AG04449 (cell line): ENCODE results near the gene SLC35A2.

Source experiments
- CTCF ChIA-PET: fragments of 350-600 bp; formaldehyde crosslinking; extraction: SDS; loops from one replicate; lab custom pipeline; 2021; ENCODE audit warnings: antibody characterized with exemption; lab: Yijun Ruan, JAX
- POLR2A ChIA-PET: fragments of 400-600, 350-600 bp; formaldehyde crosslinking; extraction: SDS; loops from one replicate; lab custom pipeline; 2020; ENCODE audit warnings: antibody characterized with exemption, inconsistent platforms; lab: Yijun Ruan, JAX
- DNase-seq: peaks from one replicate; pipeline ENCODE4 v3.0.0-alpha.2; 2010; ENCODE audit warnings: low read depth, low spot score
- H3K4me3 ChIP-seq: 2 replicates; pipeline ENCODE4 v1.5.1; 2011; ENCODE audit warnings: low read depth, mild to moderate bottlenecking, control low read depth, low read length
- TF ChIP-seq, protein P1 (sequence below): IDR thresholded peaks from one replicate; pipeline ENCODE4 v1.5.1; 2011; ENCODE audit warnings: mild to moderate bottlenecking, moderate library complexity, low read length, control low read depth, inconsistent platforms; ENCODE audit not compliant: insufficient read depth; ENCODE audit errors: missing control alignments

SLC35A2 gene

DNA sequence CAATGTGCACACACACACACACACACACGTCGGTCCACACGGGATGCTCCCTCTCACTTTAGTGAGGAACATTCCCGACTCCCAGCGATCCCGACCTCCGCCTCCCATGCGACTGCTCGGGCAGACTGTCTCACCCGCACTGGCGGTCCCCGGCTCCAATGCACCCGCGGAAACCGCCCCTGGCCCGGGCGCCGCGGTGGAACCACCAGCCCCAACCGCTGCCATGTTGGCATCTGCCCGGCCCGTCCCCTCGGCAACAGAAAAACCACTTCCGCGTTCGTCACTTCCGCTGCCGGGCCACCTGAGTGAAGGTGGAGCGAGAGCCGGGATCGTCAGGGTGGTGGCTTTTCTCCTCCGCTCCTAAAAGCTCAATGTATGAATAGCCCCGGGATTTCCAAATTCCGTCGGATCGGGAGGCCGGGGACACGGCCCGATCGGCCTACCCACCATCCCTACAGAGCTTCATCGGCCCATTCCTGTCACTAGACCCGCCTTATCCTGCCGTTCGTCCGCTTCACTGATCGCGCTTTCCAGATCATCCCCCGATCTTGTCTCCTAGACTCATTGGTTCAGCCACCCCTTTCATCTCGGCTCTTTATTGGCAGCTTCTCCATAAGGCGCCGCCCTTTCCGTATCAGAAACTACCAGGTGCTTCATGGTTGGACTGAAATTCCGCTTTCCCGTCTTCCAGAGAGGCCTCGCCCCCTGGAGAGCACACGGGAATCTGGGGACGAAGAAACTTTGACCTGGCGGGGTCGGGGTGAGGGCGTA, at the start of gene SLC35A2:
SLC35A2 (minus strand) TSS at position 235 of the 771 bp plus-strand sequence; CDS start at position 225, 10 bp downstream.
- peak within 1 kb of the TSS; percentile 79 for H3K4me3 ChIP-seq
- no peak for DNase-seq
- POLR2A ChIA-PET = interaction anchor here (2.0 kb wide), 1 partner anchor 14 kb away, joined by 6 read pairs; the partner anchor contains the start of genes PQBP1 and TIMM17B
- TF ChIP-seq, protein P1, sequence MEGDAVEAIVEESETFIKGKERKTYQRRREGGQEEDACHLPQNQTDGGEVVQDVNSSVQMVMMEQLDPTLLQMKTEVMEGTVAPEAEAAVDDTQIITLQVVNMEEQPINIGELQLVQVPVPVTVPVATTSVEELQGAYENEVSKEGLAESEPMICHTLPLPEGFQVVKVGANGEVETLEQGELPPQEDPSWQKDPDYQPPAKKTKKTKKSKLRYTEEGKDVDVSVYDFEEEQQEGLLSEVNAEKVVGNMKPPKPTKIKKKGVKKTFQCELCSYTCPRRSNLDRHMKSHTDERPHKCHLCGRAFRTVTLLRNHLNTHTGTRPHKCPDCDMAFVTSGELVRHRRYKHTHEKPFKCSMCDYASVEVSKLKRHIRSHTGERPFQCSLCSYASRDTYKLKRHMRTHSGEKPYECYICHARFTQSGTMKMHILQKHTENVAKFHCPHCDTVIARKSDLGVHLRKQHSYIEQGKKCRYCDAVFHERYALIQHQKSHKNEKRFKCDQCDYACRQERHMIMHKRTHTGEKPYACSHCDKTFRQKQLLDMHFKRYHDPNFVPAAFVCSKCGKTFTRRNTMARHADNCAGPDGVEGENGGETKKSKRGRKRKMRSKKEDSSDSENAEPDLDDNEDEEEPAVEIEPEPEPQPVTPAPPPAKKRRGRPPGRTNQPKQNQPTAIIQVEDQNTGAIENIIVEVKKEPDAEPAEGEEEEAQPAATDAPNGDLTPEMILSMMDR = no peak
- CTCF ChIA-PET = interaction anchor here (1.2 to 1.4 kb wide), 2 partner anchors 35 to 263 kb away, joined by 3 read pairs; no protein-coding TSS in a partner anchor

DNA sequence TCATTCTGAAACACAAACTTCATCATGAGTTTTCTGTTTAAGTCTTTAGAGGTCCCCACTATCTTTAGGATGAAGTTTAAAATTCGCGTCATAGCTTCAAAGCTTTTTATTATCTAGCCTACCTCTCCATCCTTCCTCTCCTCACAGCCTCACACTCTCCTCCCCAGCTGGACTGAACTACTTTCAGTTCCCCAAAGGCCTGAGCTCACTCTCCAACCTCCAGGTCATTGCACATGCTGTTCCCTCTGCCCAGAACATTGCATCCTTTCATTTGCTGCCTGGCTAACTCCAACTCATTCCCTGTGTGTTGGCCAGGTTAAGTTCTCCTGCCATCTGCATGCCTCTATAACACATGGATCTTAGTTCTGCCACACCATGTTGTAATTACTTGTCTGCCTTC, 48.8 kb upstream of the SLC35A2 start:
- no peak overlapping the region for H3K4me3 ChIP-seq
- POLR2A ChIA-PET = interaction anchor here (0.7 kb wide), 1 partner anchor 97 kb away, joined by 3 read pairs; no protein-coding TSS in a partner anchor
- TF ChIP-seq, protein P1 = no peak
- no peak for DNase-seq
- CTCF ChIA-PET = no interaction called here

DNA sequence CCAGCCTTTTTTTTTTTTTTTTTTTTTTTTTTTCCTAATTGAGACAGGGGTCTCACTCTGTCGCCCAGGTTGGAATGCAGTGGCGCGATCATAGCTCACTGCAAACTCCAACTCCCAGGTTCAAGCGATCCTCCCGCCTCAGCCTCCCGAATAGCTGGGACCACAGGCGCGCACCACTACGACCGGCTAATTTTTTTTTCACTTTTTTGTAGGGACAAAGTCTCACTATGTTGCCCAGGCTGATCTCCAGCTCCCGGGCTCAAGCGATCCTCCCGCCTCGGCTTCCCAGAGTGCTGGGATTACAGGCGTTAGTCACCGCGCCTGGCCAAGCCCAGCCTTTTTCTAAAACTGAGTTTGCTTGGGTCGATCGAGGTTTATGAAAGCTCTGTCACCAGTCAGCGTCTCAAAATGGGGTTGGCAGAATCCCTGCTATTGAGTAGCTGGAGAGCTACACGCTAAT, 47.2 kb upstream of the SLC35A2 start:
- peak overlapping the region; percentile 58 for H3K4me3 ChIP-seq
- no peak for DNase-seq
- POLR2A ChIA-PET = interaction anchor here (0.7 to 2.1 kb wide), 6 partner anchors 10 to 85 kb away, joined by 3 to 11 read pairs (median 7); partner anchors contain the start of genes GRIPAP1 and TFE3
- TF ChIP-seq, protein P1 = no peak
- CTCF ChIA-PET = interaction anchor here (1.3 to 2.9 kb wide), 5 partner anchors 12 to 86 kb away, joined by 3 to 9 read pairs (median 5); partner anchors contain the start of gene KCND1

DNA sequence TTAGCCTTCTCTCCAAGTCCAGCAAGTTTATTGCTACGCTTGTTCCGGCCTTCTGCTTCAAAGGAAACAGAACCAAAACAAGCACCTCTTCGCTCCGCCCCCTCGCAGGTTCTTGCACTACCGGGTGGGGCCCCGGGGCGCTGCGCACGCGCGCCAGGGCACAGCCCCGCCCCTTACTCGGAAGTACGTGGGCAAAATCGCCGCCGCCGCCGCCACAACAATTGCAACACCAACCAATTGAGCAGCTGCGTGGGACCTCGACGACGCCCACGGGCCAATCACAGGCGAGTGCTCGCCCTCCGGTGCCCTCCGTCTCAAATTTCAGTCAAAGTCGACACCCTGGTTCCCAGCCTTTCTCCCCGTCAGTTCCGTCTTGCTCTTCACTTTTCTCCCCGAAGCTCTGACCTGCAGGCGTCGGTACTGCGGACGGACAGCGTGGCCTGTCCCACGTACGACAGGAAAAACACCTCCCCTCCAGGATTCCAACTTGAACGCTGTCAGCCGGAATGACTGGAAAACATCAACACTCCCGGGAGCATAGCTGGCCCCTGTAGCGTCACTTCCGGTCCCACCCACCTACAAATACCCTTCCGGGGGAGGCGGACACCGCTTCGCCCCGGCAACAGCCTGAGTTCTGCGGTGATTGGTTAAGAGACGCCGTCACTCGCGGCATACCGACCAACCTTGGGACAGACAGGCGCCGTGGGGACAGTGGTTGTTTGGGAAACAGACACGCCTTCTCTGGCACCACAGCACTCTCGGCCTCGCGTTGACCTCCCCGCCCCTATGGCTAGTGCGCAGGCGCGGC, 46.6 kb upstream of the SLC35A2 start:
- peak; percentile 89 for DNase-seq
- TF ChIP-seq, protein P1 = no peak
- CTCF ChIA-PET = interaction anchor here (1.3 to 2.9 kb wide), 5 partner anchors 11 to 86 kb away, joined by 3 to 9 read pairs (median 5); partner anchors contain the start of gene KCND1
- H3K4me3 ChIP-seq = peak overlapping the region; percentile 72
- POLR2A ChIA-PET = interaction anchor here (0.7 to 2.1 kb wide), 6 partner anchors 10 to 85 kb away, joined by 3 to 11 read pairs (median 7); partner anchors contain the start of genes GRIPAP1 and TFE3

DNA sequence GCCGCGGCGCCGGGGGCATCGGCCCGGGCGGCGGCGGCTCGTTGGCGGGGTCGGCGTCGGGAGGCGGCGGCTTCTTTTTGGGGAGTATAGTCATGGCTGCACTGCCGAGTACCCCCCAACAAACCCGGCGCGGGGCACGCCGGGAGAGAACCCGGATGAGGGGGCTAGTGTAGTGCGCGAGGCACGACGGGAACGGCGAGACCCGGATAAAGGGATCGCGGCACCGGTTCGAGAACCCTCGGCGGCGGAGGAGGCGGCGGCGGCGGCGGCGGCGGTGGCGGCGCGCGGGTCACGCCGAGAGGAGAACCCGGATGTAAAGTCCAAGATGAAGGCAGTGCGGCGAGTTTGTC, 46.0 kb upstream of the SLC35A2 start, which contains the start of gene OTUD5:
OTUD5 (minus strand) TSS at position 131 of the 350 bp plus-strand sequence; CDS start at position 94, 37 bp downstream.
- TF ChIP-seq, protein P1 = no peak
- ChIA-PET POLR2A (interaction anchor here (1.3 to 2.1 kb wide), 4 partner anchors 11 to 86 kb away, joined by 6 to 11 read pairs (median 8); partner anchors contain the start of gene TFE3), CTCF (interaction anchor here (1.5 to 2.9 kb wide), 2 partner anchors 84 to 87 kb away, joined by 5 to 9 read pairs; no protein-coding TSS in a partner anchor)
- DNase-seq = no peak
- H3K4me3 ChIP-seq = peak within 1 kb of the TSS; percentile 72
